ENCODE results near the gene GALNT14. TPM values are rescaled to one million over a fixed set of nuclear protein-coding genes. Genes with fewer than 3 reads are reported as not detected.

The GALNT14 gene
- total and polyA plus RNA-seq, 4 donors: 0.85 to 2.8 (median 2.4) TPM

- Histone ChIP-seq H3K4me1 (ENCODE audit: control insufficient read depth in 5 of 5, insufficient read depth in 5 of 5, low read length in 5 of 5) (peaks cover 0 to 6% (median 3%) of the 10 kb centered on the region in 5 donors), H3K36me3 (ENCODE audit: control insufficient read depth in 4 of 4, insufficient read depth in 4 of 4, low read length in 4 of 4) (no peaks in the 10 kb centered on the region), H3K9ac (ENCODE audit: insufficient read depth in 1 of 2, low read length in 2 of 2) (no peak overlapping the region), H3K9me3 (ENCODE audit: control insufficient read depth in 4 of 4, insufficient read depth in 3 of 4, low read length in 3 of 4) (no peaks in the 10 kb centered on the region), H3K27me3 (ENCODE audit: control insufficient read depth in 3 of 3, insufficient read depth in 3 of 3, low read length in 2 of 3) (no peaks in the 10 kb centered on the region), H3K27ac (ENCODE audit: low read depth in 1 of 2, low read length in 1 of 2) (no peak overlapping the region), H3K4me3 (no peak overlapping the region)
- WGBS, 2 donors: 49 to 69% methylated on average over 9 of the region's 9 CpGs
- ATAC-seq (ENCODE audit: insufficient read depth, low FRiP score) (no peak), DNase-seq (peak in 1 of 3 donors; percentile 30)
- TF ChIP-seq CTCF (IDR thresholded peaks at IDR 0.05; ENCODE audit: control extremely low read depth, extremely low read depth): no peak
Measured at GRCh38 chr2:31051258-31052140, 86.7 kb downstream of the GALNT14 start.

- Histone ChIP-seq H3K36me3 (ENCODE audit: control insufficient read depth in 4 of 4, insufficient read depth in 4 of 4, low read length in 4 of 4) (no peaks in the 10 kb centered on the region), H3K4me3 (no peak overlapping the region), H3K9ac (ENCODE audit: insufficient read depth in 1 of 2, low read length in 2 of 2) (no peak overlapping the region), H3K27me3 (ENCODE audit: control insufficient read depth in 3 of 3, insufficient read depth in 3 of 3, low read length in 2 of 3) (no peaks in the 10 kb centered on the region), H3K27ac (ENCODE audit: low read depth in 1 of 2, low read length in 1 of 2) (no peak overlapping the region), H3K9me3 (ENCODE audit: control insufficient read depth in 4 of 4, insufficient read depth in 3 of 4, low read length in 3 of 4) (no peaks in the 10 kb centered on the region), H3K4me1 (ENCODE audit: control insufficient read depth in 5 of 5, insufficient read depth in 5 of 5, low read length in 5 of 5) (peaks cover 0 to 2% (median 0%) of the 10 kb centered on the region in 5 donors)
- DNase-seq: no peak
- ATAC-seq (ENCODE audit: insufficient read depth, low FRiP score): no peak
- no peak for TF ChIP-seq CTCF (IDR thresholded peaks at IDR 0.05; ENCODE audit: control extremely low read depth, extremely low read depth)
- 60 to 63% methylated on average over 14 of the region's 14 CpGs for WGBS, 2 donors
Measured at GRCh38 chr2:31049916-31050588, 88.2 kb downstream of the GALNT14 start.

GRCh38 chr2:31049264-31049663 lies 89.0 kb downstream of the GALNT14 start:
- no peaks in the 10 kb centered on the region for H3K4me1 ChIP-seq (ENCODE audit: control insufficient read depth in 5 of 5, insufficient read depth in 5 of 5, low read length in 5 of 5)
- ATAC-seq (ENCODE audit: insufficient read depth, low FRiP score): no peak
- no peak overlapping the region for H3K27ac ChIP-seq (ENCODE audit: low read depth in 1 of 2, low read length in 1 of 2)
- no peak for TF ChIP-seq CTCF (IDR thresholded peaks at IDR 0.05; ENCODE audit: control extremely low read depth, extremely low read depth)
- no peak overlapping the region for H3K4me3 ChIP-seq
- no peaks in the 10 kb centered on the region for H3K9me3 ChIP-seq (ENCODE audit: control insufficient read depth in 4 of 4, insufficient read depth in 3 of 4, low read length in 3 of 4)
- DNase-seq: no peak
- H3K36me3 ChIP-seq (ENCODE audit: control insufficient read depth in 4 of 4, insufficient read depth in 4 of 4, low read length in 4 of 4): no peaks in the 10 kb centered on the region
- 93 to 94% methylated on average over 3 of the region's 3 CpGs for WGBS, 2 donors
- no peak overlapping the region for H3K9ac ChIP-seq (ENCODE audit: insufficient read depth in 1 of 2, low read length in 2 of 2)
- no peaks in the 10 kb centered on the region for H3K27me3 ChIP-seq (ENCODE audit: control insufficient read depth in 3 of 3, insufficient read depth in 3 of 3, low read length in 2 of 3)
